ENCODE results near the gene CDK11A.
"Not testable (repeated sequence)": the region's sequence is repeated elsewhere in the genome, so short reads cannot be mapped to it uniquely, and the experiment has no call there.

The CDK11A gene

DNA sequence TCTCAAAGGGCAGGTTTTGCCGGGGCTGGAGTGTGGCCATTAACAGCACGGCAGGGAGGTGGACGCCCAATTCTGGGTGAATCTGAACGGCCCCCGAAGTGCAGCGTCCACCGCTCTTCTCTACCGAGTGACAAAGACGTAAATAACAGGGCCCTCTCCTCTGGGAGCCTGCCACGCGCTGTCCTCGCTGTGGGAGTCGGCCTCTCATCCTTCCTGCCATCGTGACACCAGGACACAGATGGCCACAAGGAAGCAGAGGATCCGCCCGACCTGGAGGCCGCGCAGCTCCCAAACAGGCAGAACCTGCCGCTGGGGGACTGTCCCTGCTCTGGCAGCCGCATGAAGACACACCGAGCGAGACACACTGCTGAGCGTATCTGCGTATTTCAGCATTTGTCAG lies 53.3 kb downstream of the CDK11A start:
- in situ Hi-C loops (cut with MboI; ENCODE audit: low pct_unique_long_range_greater_than_20kb, low sequenced_read_pairs) = no loop called here
- DNase-seq = no peak

DNA sequence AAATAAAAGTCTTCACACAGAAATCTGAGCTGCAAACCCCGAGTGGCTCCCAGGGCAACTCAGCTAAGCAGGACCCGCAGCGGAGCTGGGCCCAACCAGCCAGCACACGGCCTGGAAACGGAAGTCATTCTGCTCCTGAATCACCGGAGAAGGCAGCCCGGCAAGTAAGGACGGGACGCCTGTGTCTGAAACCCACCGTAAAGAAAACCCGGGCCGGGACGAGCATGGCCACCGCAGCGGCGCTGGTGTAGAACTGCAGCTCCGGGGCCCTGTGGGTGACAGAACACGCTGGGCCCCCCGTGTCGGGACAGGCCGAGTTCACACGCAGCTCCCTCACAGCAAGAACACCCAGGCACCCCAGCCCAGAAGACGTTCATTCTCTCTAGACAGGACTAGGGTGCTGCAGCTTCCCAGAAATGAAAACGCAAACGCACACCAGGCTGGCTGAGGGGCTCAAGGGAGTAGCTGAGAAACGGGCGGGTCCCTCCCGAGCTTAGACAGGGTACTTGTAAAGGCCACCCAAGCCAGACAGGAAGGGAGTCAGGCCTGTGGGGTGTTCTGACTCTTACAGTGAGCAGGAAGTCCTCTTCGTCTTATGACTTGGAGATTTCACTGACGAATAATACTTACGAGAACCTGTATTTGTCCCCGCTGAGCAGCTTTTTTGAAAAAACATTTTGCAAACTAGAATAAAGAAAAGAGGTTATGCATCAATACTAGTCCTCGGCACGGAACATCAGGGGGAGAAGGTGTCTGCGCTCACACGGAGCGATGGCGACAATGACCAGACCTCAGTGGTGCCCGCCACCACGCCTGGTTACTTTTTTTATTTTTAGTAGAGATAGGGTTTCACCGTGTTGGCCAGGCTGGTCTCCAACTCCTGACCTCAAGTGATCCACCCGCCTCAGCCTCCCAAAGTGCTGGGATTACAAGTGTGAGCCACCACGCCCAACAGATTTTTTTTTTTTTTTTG lies 54.4 kb downstream of the CDK11A start:
- in situ Hi-C loops (cut with MboI; ENCODE audit: low pct_unique_long_range_greater_than_20kb, low sequenced_read_pairs) = no loop called here
- DNase-seq = no peak

DNA sequence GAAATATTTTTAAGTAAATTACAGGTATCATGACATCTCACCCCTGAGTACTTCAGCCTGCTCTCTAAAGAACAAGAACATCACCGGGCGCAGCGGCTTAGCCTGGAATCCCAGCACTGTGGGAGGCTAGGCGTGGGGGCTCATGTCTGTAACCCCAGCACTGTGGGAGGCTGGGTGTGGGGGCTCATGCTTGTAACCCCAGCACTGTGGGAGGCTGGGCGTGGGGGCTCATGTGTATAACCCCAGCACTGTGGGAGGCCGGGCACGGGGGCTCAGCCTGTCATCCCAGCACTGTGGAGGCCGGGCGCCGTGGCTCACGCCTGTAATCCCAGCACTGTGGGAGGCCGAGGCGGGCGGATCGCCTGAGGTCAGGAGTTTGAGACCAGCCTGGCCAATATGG lies 57.6 kb downstream of the CDK11A start:
- in situ Hi-C loops (cut with MboI; ENCODE audit: low pct_unique_long_range_greater_than_20kb, low sequenced_read_pairs) = no loop called here
- no peak for DNase-seq

DNA sequence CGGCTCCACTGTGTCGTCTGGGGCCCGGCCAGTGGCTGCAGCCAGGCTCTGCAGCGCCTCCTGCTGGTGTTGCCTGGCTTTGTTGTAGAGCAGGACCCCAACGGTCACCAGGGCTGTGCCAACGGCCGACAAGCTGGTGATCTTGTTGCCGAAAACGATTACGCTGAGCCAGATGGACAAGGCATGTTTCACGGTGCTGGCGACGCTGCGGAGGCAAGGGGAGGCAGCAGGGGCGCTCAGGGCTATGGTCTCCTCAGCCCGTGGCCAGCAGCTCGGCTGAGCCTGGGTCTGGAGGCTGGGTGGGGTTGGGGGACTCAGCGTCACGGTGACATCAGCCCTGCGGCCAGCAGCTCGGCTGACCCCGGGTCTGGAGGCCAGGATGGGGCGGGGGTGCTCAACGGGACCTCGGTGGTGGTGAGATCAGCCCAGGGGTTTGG lies 58.3 kb downstream of the CDK11A start:
- in situ Hi-C loops (cut with MboI; ENCODE audit: low pct_unique_long_range_greater_than_20kb, low sequenced_read_pairs) = no loop called here
- DNase-seq = peak; percentile 23

DNA sequence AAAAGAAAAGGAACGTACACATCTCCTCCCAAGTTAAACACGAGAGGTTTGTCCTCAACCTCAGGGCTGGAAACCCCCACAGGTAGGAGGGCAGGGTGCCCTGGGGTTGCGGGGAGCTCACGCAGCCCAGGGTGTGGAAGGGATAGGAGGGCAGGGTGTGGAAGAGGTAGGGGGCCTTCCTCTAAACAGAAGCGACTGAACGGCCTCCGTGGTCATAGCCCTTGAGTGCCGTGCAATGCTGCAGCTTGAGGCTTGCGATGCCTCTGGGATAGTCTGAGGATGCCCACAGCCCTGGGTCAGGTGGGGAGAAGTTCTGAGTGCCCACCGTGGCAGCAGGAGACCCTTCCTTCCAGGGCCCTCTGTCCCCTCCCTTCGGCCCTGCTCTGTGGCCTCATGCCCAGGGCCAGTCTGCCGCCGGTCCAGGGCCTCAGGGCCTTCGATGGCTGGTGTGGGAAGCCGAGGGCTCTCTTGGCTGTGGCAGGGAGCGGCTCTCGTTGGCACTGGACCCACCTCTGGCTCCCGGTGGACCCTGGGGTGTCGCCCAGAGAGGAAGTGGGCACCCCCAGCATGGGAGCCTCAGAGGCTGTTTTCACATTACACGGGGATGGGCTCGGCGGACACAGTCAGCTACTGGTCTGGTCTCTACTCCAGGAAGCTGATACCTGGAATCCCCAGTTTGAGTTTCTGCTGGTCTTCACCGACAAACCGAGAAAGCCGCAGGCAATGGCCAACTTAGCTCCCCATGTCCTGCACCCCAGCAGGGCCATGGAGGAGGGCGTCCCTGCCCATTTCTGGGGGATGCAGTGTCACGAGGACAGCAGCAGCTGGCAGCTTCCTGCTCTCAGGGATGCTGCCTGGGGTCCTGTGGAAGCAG lies 59.0 kb downstream of the CDK11A start:
- in situ Hi-C loops (cut with MboI; ENCODE audit: low pct_unique_long_range_greater_than_20kb, low sequenced_read_pairs) = no loop called here
- DNase-seq = no peak

DNA sequence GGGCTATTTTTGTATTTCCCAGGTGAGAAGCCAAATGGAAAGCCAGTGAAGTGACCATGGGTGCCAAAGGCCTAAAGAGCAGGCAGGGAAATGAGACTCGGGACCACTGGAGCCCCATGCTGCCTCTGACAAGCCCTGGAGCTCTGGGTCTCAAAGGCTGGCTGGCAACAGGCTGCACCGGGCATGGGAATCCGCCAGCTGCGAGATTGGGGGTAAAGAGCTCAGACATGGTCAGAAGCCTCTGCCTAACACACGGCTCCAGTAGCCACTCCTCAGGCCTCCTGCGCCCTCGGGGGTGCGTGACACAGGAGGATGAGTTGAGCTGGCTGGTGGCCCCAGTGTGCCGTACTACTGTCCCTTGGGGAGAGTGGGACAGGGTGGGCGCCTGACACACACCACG lies 59.8 kb downstream of the CDK11A start:
- DNase-seq; in situ Hi-C loops (cut with MboI; ENCODE audit: low pct_unique_long_range_greater_than_20kb, low sequenced_read_pairs): not testable (repeated sequence)

DNA sequence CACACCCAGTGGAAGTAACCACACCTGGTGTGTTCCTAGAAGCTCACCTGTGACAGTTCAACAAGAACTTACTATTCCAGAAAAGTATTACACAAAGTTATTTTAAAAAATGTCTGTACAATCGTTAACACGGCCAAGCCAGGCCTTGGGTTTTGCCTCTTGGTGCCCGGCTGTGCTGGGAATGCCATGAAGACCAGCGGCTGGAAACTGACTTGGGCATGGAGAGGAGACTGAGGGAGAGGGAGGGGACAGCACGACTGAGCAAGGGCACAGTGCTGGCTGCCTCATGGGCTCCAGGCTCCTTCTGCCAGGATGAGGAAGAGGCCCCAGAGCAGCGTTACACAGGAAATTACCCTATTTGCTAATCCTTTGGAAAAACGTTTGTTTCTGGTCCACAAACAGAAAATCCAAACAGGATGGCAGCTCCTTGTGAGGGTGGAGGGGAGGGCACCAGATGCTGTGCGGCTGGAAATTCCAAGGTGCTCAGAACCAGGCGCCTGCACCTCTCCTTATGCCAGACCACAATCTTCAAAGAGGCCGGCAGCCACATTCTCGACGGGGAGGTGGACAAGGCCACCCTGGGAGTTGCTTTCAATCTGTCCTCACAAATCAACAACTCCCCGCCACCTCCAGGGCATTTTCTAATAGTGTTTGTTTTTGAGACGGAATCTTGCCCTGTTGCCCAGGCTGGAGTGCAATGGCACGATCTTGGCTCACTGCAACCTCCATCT lies 61.2 kb downstream of the CDK11A start:
- in situ Hi-C loops (cut with MboI; ENCODE audit: low pct_unique_long_range_greater_than_20kb, low sequenced_read_pairs); DNase-seq: not testable (repeated sequence)

DNA sequence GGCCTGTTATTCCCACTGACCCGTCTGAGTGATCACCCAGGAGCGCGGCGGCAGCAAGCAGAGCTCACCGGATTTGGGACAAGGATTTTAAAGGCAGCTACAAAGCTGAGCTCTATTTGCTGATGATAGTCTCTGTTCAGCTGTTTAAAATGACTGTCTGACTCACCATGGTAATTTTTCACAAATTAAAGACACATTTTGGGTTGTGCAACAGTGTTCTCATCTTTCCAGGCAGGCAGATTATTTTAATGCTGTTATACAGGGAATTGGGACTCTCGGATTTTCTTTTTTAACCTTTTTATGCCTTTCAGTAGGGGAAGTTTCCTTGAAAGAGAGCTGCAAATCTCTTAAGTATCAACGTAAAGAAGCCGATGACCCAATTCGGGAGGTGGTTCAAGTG lies 61.8 kb downstream of the CDK11A start:
- in situ Hi-C loops (cut with MboI; ENCODE audit: low pct_unique_long_range_greater_than_20kb, low sequenced_read_pairs); DNase-seq: not testable (repeated sequence)

DNA sequence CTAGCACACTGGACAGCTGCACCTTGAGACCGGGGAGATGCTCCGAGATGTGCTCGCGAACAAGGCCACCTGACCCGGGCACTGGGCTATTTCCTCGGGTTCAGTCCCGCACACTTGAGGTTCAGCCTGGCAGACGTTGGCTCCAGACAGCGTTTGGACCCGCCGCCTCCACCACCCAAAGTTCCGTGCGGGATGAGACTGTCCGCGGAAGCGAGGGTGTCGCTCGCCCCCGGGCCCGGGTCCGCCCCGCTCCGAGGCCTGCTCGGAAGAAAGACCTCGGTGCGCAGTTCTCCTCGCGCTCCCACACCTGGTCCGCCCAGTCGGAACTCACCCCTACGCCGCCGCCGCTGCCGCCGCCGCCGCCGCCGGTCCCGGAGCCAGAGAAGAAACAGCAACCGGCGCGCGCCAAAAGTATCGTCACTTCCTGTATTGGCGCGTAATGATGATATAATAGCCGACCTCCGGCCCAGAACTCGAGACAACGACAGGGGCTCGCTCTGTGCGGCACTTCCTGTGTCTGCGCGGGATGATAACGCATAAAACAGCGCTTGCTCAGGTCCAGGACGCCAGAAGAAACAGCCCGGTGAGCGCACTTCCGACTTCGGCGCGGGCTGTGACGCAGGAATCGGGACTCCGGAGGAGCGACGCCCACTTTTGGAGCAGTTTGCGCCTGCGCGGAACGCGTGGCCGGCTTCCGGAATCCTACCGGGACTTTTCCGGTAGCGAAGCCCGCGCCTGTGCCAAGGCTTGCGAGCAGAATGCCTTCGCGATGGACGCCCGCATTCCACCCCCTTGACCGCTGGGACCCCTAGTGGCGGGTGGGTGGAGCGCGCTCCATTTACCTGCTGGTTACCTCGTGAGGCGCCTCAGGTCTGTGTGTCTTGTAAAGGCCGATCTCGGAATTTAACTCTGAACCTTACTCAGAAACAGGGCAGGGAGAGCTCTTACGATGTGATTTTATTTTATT lies 65.3 kb downstream of the CDK11A start, which contains the start of gene CDK11B:
CDK11B (minus strand) TSS at position 422 of the 967 bp plus-strand sequence. CDS start 1,519 bp downstream, outside the sequence.
- in situ Hi-C loops (cut with MboI; ENCODE audit: low pct_unique_long_range_greater_than_20kb, low sequenced_read_pairs) = not testable (repeated sequence)

More for the DNA sequence above, 65.3 kb downstream of the CDK11A start, which contains the start of gene CDK11B:
- DNase-seq = peak; percentile 94

All from KBM-7 (cell line).